ENCODE data around the gene UGT1A6. TPM values are rescaled to one million over a fixed set of nuclear protein-coding genes. Genes with fewer than 3 reads are reported as not detected.

Gene UGT1A6
- total RNA-seq, 5 donors from 2014 or later (not counting 1 experiment from before 2014, with no cell fraction given): 0.32 TPM; not detected in 4

- Mint-ChIP-seq H3K9me3 (peaks cover 3 to 13% (median 7%) of the 10 kb centered on the region in 3 donors), H3K27ac (no peak overlapping the region), H3K4me3 (no peak overlapping the region), H3K4me1 (no peaks in the 10 kb centered on the region), H3K36me3 (no peaks in the 10 kb centered on the region), H3K27me3 (peaks cover 29 to 37% of the 10 kb centered on the region in 2 donors)
- no peak for ATAC-seq (replicated peaks in 1 of 4)
- H3K4me3 ChIP-seq (ENCODE audit: control insufficient read depth in 1 of 2, extremely low read depth in 1 of 2, low read length in 1 of 2): no peak overlapping the region
- H3K36me3 ChIP-seq (ENCODE audit: control insufficient read depth in 2 of 2, extremely low read depth in 1 of 2, insufficient read depth in 1 of 2, low read length in 1 of 2): no peaks in the 10 kb centered on the region
- ChIA-PET CTCF (interaction anchor here in 1 of 2 donors (0.6 kb wide), 1 partner anchor 1354 kb away, joined by 3 read pairs; no protein-coding TSS in a partner anchor), POLR2A (no interaction called here)
- 71% methylated on average over 3 of the region's 4 CpGs for WGBS (ENCODE audit: insufficient coverage)
- peaks cover 0 to 26% of the 10 kb centered on the region in 2 experiments for H3K27me3 ChIP-seq (replicated peaks in 1 of 2; ENCODE audit: control insufficient read depth in 2 of 2, extremely low read depth in 1 of 2, insufficient read depth in 2 of 2, low read length in 1 of 2)
- no peak overlapping the region for H3K27ac ChIP-seq (ENCODE audit: low read length)
- no peaks in the 10 kb centered on the region for H3K4me1 ChIP-seq (ENCODE audit: control insufficient read depth in 1 of 2, extremely low read depth in 1 of 2, insufficient read depth in 2 of 2, low read length in 2 of 2)
- H3K9me3 ChIP-seq: no peaks in the 10 kb centered on the region
- DNase-seq: no peak
Measured at GRCh38 chr2:233779722-233780121, 87.0 kb downstream of the UGT1A6 start.

- DNase-seq: no peak
- H3K4me3 ChIP-seq (ENCODE audit: control insufficient read depth in 1 of 2, extremely low read depth in 1 of 2, low read length in 1 of 2): no peak overlapping the region
- H3K27me3 Mint-ChIP-seq: peaks cover 27 to 32% of the 10 kb centered on the region in 2 donors
- H3K4me3 Mint-ChIP-seq: no peak overlapping the region
- WGBS (ENCODE audit: insufficient coverage): no CpG with 5 or more reads among the region's 4 CpGs
- H3K36me3 ChIP-seq (ENCODE audit: control insufficient read depth in 2 of 2, extremely low read depth in 1 of 2, insufficient read depth in 1 of 2, low read length in 1 of 2): no peaks in the 10 kb centered on the region
- H3K27ac Mint-ChIP-seq: no peak overlapping the region
- H3K27me3 ChIP-seq (replicated peaks in 1 of 2; ENCODE audit: control insufficient read depth in 2 of 2, extremely low read depth in 1 of 2, insufficient read depth in 2 of 2, low read length in 1 of 2): peaks cover 0 to 26% of the 10 kb centered on the region in 2 experiments
- peaks cover 3 to 7% (median 6%) of the 10 kb centered on the region in 3 donors for H3K9me3 Mint-ChIP-seq
- H3K4me1 ChIP-seq (ENCODE audit: control insufficient read depth in 1 of 2, extremely low read depth in 1 of 2, insufficient read depth in 2 of 2, low read length in 2 of 2): no peaks in the 10 kb centered on the region
- no peak for ATAC-seq (replicated peaks in 1 of 4)
- H3K36me3 Mint-ChIP-seq: peaks cover 3% of the 10 kb centered on the region
- H3K9me3 ChIP-seq: no peaks in the 10 kb centered on the region
- H3K27ac ChIP-seq (ENCODE audit: low read length): no peak overlapping the region
- no peaks in the 10 kb centered on the region for H3K4me1 Mint-ChIP-seq
- ChIA-PET POLR2A (interaction anchor here in 1 of 2 donors (0.5 kb wide), 1 partner anchor 10 kb away, joined by 3 read pairs; no protein-coding TSS in a partner anchor), CTCF (no interaction called here)
Measured at GRCh38 chr2:233780771-233781170, 88.1 kb downstream of the UGT1A6 start.

DNA sequence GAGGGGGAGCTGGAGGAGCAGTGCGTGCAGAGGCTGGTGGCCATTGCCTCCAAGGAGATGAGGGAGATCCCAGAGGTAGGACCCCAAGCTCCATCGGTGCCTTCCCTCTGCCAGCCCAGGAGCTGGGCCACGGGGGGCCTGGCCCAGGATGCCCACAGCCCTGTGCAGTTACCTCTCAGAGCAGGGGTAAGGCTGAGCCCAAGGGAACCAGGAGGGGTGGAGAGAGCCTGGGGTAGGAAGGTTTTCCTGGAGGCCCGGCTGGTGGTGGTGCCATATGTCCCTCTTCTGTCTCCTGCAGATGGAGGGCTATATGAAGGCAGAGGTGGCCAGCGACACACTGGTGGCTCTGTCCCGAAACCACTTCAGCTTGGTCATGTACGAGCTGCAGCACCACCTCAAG lies 96.9 kb downstream of the UGT1A6 start:
- no peaks in the 10 kb centered on the region for H3K4me1 Mint-ChIP-seq

GRCh38 chr2:233791151-233791882 lies 98.6 kb downstream of the UGT1A6 start:
- no peak overlapping the region for H3K27ac ChIP-seq (ENCODE audit: low read length)
- H3K4me1 ChIP-seq (ENCODE audit: control insufficient read depth in 1 of 2, extremely low read depth in 1 of 2, insufficient read depth in 2 of 2, low read length in 2 of 2): no peaks in the 10 kb centered on the region
- H3K9me3 ChIP-seq: no peaks in the 10 kb centered on the region
- no peaks in the 10 kb centered on the region for H3K36me3 Mint-ChIP-seq
- H3K4me3 ChIP-seq (ENCODE audit: control insufficient read depth in 1 of 2, extremely low read depth in 1 of 2, low read length in 1 of 2): no peak overlapping the region
- H3K27ac Mint-ChIP-seq: no peak overlapping the region
- CTCF ChIA-PET: no interaction called here
- H3K27me3 ChIP-seq (replicated peaks in 1 of 2; ENCODE audit: control insufficient read depth in 2 of 2, extremely low read depth in 1 of 2, insufficient read depth in 2 of 2, low read length in 1 of 2): peaks cover 0 to 9% of the 10 kb centered on the region in 2 experiments
- POLR2A ChIA-PET: interaction anchor here in 1 of 2 donors (0.6 kb wide), 2 partner anchors 11 to 744 kb away, joined by 3 read pairs; no protein-coding TSS in a partner anchor
- WGBS (ENCODE audit: insufficient coverage): 83% methylated on average over 17 of the region's 18 CpGs
- H3K4me1 Mint-ChIP-seq: no peaks in the 10 kb centered on the region
- peaks cover 0 to 2% (median under 1%) of the 10 kb centered on the region in 3 donors for H3K9me3 Mint-ChIP-seq
- H3K4me3 Mint-ChIP-seq: no peak overlapping the region
- peaks cover 5 to 7% of the 10 kb centered on the region in 2 donors for H3K27me3 Mint-ChIP-seq
- H3K36me3 ChIP-seq (ENCODE audit: control insufficient read depth in 2 of 2, extremely low read depth in 1 of 2, insufficient read depth in 1 of 2, low read length in 1 of 2): no peaks in the 10 kb centered on the region
- ATAC-seq (replicated peaks in 1 of 4) (no peak), DNase-seq (no peak)

More for the DNA sequence above, 96.9 kb downstream of the UGT1A6 start:
- H3K36me3 ChIP-seq (ENCODE audit: control insufficient read depth in 2 of 2, extremely low read depth in 1 of 2, insufficient read depth in 1 of 2, low read length in 1 of 2): no peaks in the 10 kb centered on the region
- Mint-ChIP-seq H3K36me3 (peaks cover 3% of the 10 kb centered on the region), H3K27ac (no peak overlapping the region), H3K9me3 (peaks cover 0 to 6% (median 5%) of the 10 kb centered on the region in 3 donors), H3K4me3 (no peak overlapping the region), H3K27me3 (peaks cover 9 to 18% of the 10 kb centered on the region in 2 donors)
- 92% methylated on average over 5 of the region's 7 CpGs for WGBS (ENCODE audit: insufficient coverage)
- ATAC-seq (replicated peaks in 1 of 4) (no peak), DNase-seq (no peak)
- no peaks in the 10 kb centered on the region for H3K4me1 ChIP-seq (ENCODE audit: control insufficient read depth in 1 of 2, extremely low read depth in 1 of 2, insufficient read depth in 2 of 2, low read length in 2 of 2)
- no peak overlapping the region for H3K27ac ChIP-seq (ENCODE audit: low read length)
- H3K9me3 ChIP-seq: no peaks in the 10 kb centered on the region
- H3K4me3 ChIP-seq (ENCODE audit: control insufficient read depth in 1 of 2, extremely low read depth in 1 of 2, low read length in 1 of 2): no peak overlapping the region
- H3K27me3 ChIP-seq (replicated peaks in 1 of 2; ENCODE audit: control insufficient read depth in 2 of 2, extremely low read depth in 1 of 2, insufficient read depth in 2 of 2, low read length in 1 of 2): peaks cover 0 to 16% of the 10 kb centered on the region in 2 experiments
- ChIA-PET POLR2A (no interaction called here), CTCF (no interaction called here)

DNA sequence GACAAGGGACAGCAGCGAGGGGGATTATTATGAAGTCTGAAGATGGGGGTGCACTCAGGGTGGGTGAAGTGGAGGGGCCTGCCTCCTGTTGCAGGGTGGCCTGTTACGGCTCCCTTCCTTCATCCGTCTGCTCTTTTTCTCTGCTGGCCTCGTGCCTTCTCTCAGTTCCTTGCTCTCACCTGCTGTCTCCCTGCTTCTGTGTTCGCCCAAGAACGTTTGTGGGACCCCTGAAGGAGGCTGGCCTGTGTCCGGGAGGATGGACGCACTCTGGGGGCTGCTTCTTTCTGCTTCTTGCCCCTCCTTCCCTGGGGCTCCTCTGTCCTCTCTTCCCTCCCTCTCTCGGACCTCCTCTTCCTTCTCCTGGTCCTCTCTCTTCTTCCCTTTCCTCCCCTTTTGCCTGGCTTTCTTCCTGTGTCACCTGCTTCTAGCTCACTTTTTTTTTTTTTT lies 99.2 kb downstream of the UGT1A6 start:
- DNase-seq: no peak
- CTCF ChIA-PET: no interaction called here
- POLR2A ChIA-PET: no interaction called here
- H3K27ac Mint-ChIP-seq: no peak overlapping the region
- Histone ChIP-seq H3K4me3 (ENCODE audit: control insufficient read depth in 1 of 2, extremely low read depth in 1 of 2, low read length in 1 of 2) (no peak overlapping the region), H3K9me3 (no peaks in the 10 kb centered on the region), H3K27me3 (replicated peaks in 1 of 2; ENCODE audit: control insufficient read depth in 2 of 2, extremely low read depth in 1 of 2, insufficient read depth in 2 of 2, low read length in 1 of 2) (peaks cover 0 to 9% of the 10 kb centered on the region in 2 experiments), H3K4me1 (ENCODE audit: control insufficient read depth in 1 of 2, extremely low read depth in 1 of 2, insufficient read depth in 2 of 2, low read length in 2 of 2) (no peaks in the 10 kb centered on the region), H3K27ac (ENCODE audit: low read length) (no peak overlapping the region), H3K36me3 (ENCODE audit: control insufficient read depth in 2 of 2, extremely low read depth in 1 of 2, insufficient read depth in 1 of 2, low read length in 1 of 2) (no peaks in the 10 kb centered on the region)
- no peaks in the 10 kb centered on the region for H3K36me3 Mint-ChIP-seq
- WGBS (ENCODE audit: insufficient coverage): 56% methylated on average over 9 of the region's 9 CpGs
- no peaks in the 10 kb centered on the region for H3K4me1 Mint-ChIP-seq
- H3K27me3 Mint-ChIP-seq: peaks cover 3 to 4% of the 10 kb centered on the region in 2 donors
- no peak overlapping the region for H3K4me3 Mint-ChIP-seq
- ATAC-seq (replicated peaks in 1 of 4): no peak
- H3K9me3 Mint-ChIP-seq: no peaks in the 10 kb centered on the region

DNA sequence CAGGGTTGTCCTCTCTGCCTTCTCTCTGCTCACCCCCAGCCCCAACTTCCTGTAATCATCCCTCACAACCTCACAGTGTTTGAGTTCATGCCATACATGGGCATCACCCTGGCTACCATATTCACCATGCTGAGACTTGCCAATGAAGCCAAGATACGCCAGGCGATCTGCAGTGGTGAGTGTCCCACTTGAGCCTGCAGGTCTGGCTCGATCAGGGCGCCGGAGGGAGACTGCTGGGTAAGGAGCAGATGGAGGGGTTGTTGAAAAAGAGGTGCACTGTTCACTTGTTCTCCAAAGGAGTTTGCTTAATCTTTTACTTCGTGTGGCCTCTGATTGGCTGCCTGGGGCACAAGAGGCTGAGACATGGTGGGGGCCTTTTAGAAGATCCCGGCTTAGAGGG lies 100.0 kb downstream of the UGT1A6 start:
- POLR2A ChIA-PET: no interaction called here
- DNase-seq (no peak), ATAC-seq (replicated peaks in 1 of 4) (no peak)
- no peak overlapping the region for H3K27ac Mint-ChIP-seq
- no peaks in the 10 kb centered on the region for H3K9me3 Mint-ChIP-seq
- H3K27me3 ChIP-seq (replicated peaks in 1 of 2; ENCODE audit: control insufficient read depth in 2 of 2, extremely low read depth in 1 of 2, insufficient read depth in 2 of 2, low read length in 1 of 2): peaks cover 0 to 9% of the 10 kb centered on the region in 2 experiments
- CTCF ChIA-PET: no interaction called here
- no peak overlapping the region for H3K4me3 Mint-ChIP-seq
- H3K4me1 Mint-ChIP-seq: no peaks in the 10 kb centered on the region
- H3K36me3 Mint-ChIP-seq: no peaks in the 10 kb centered on the region
- H3K9me3 ChIP-seq: no peaks in the 10 kb centered on the region
- 88% methylated on average over 7 of the region's 7 CpGs for WGBS (ENCODE audit: insufficient coverage)
- no peaks in the 10 kb centered on the region for H3K4me1 ChIP-seq (ENCODE audit: control insufficient read depth in 1 of 2, extremely low read depth in 1 of 2, insufficient read depth in 2 of 2, low read length in 2 of 2)
- H3K27me3 Mint-ChIP-seq: peaks cover 3 to 4% of the 10 kb centered on the region in 2 donors
- no peak overlapping the region for H3K27ac ChIP-seq (ENCODE audit: low read length)
- H3K4me3 ChIP-seq (ENCODE audit: control insufficient read depth in 1 of 2, extremely low read depth in 1 of 2, low read length in 1 of 2): no peak overlapping the region
- H3K36me3 ChIP-seq (ENCODE audit: control insufficient read depth in 2 of 2, extremely low read depth in 1 of 2, insufficient read depth in 1 of 2, low read length in 1 of 2): no peaks in the 10 kb centered on the region

Measured in T-cell (primary cell).